Measurements from ENCODE around the gene EIF5A2.
A peak's percentile ranks its signal among the peaks of the same experiment; 100 is the strongest.
"Not testable (repeated sequence)": the region's sequence is repeated elsewhere in the genome, so short reads cannot be mapped to it uniquely, and the experiment has no call there.

The EIF5A2 gene

GRCh38 chr3:170908235-170909116, at the start of gene EIF5A2:
EIF5A2 (minus strand) TSS chr3:170908637; CDS start chr3:170907806, 831 bp downstream.
- peak; percentile 46 to 96 (median 89) for DNase-seq

- DNase-seq = no peak
Observed at GRCh38 chr3:170956647-170957046, 48.2 kb upstream of the EIF5A2 start.

- peak in 44 of 56 donors; percentile 8 to 71 (median 40) for DNase-seq
Observed at GRCh38 chr3:170953736-170954135, 45.3 kb upstream of the EIF5A2 start.

GRCh38 chr3:170953229-170953628, 44.8 kb upstream of the EIF5A2 start:
- DNase-seq = peak in 14 of 56 donors; percentile 5 to 49 (median 29)

GRCh38 chr3:170949211-170949610, 40.8 kb upstream of the EIF5A2 start:
- no peak for DNase-seq

GRCh38 chr3:170947018-170947769, 38.8 kb upstream of the EIF5A2 start:
- DNase-seq = no peak

GRCh38 chr3:170942011-170942410, 33.6 kb upstream of the EIF5A2 start:
- no peak for DNase-seq

- DNase-seq = no peak
Observed at GRCh38 chr3:170941551-170941950, 33.1 kb upstream of the EIF5A2 start.

GRCh38 chr3:170933039-170933438, 24.6 kb upstream of the EIF5A2 start:
- not testable (repeated sequence) for DNase-seq

- DNase-seq = not testable (repeated sequence)
Observed at GRCh38 chr3:170923553-170923952, 15.1 kb upstream of the EIF5A2 start.

DNA sequence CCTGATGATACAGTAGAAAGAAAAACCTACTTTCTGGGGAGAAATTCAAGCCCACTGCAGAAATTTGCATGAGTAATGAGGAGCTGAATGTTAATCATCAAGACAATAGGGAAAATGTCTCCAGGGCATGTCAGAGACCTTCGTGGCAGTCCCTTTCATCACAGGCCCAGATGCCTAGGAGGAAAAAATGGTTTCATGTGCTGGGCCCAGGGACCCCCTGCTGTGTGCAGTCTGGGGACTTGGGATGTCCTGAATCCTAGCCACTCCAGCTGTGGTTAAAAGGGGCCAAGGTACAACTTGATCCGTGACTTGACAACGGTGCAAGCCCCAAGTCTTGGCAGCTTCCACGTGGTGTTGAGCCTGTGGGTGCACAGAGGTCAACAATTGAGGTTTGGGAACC, 10.3 kb upstream of the EIF5A2 start:
- no peak for DNase-seq

DNA sequence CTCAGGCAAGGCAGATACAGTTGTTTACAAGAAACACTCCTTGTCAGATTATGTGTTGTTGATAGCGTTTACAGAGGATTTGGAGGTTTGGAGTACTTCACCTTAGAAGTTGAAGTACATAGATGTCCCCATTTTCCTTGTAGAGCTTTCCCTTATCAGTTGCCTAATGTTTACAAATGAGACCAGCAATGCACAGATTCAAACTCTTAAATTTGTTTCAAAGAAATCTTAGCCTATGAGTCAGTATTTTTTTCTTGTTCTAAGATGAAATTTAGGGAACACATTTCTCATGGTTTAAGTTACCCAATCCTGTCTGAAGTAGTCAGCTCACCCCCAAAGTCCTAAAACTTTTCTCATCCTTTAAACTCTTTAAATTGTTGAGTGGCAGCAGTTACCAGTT, 6.3 kb upstream of the EIF5A2 start:
- no peak for DNase-seq

- no peak for DNase-seq
Observed at GRCh38 chr3:170914212-170914611, 5.8 kb upstream of the EIF5A2 start.

GRCh38 chr3:170911051-170911450, 2.6 kb upstream of the EIF5A2 start:
- DNase-seq = no peak

- no peak for DNase-seq
Observed at GRCh38 chr3:170910542-170910941, 2.1 kb upstream of the EIF5A2 start.

DNA sequence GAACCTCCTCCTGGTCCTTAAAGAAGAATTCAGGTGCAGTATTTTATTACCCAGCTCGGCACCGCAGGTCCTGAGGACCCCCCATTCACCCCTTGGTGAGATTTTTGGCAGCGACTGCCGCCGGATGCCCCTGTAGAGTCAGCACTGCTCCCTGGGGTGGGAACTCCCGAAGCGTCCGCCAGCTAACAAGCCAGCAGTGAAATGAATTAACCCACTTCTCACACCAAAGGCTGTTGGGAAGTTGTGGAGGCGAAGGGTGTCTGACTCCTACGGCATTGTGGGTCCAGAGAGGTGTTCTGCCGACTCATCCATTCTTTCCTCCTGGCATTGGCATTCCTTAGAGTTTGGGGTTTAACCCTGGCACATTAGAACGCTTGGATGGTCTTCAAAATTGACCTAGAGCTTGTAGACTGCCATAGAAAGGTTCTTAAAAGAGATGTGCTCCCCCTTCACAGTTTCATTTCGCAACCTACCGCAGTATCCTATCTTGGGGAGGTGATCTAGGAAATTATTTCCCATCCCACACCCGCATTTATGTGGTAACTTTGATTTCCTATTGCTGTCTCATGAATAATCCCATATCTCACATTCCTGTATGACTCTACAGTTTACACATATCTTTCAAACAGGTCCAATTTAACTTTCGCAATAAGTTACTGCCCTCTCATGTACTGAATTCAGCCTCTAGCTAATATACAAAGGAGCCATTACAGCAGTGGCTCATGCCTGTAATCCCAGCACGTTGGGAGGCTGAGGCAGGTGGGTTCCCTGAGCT, 879 bp upstream of the EIF5A2 start:
- no peak for DNase-seq

- peak in 4 of 56 donors; percentile 5 to 36 (median 11) for DNase-seq
Observed at GRCh38 chr3:170907637-170908234, 701 bp downstream of the EIF5A2 start.

DNA sequence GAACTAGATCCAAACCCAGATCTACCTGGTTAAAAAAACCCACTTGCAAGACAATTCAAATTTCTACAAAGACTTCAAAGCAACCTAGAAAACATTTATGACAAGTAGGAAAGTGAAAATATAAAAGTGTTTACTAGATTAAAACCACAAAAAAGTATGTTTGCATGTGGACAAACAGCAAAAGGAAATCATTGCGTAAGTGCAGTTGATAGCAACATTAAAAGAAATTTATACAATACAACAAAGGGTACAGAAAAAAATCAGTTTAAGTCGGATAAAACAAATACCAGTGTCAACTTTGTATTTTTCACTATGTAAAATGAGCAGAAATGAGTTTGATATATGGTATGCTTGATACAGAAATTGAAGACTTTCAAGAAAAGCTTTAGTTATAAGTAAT, 2.6 kb downstream of the EIF5A2 start:
- no peak for DNase-seq

- DNase-seq = no peak
Observed at GRCh38 chr3:170903123-170903522, 5.3 kb downstream of the EIF5A2 start.

DNA sequence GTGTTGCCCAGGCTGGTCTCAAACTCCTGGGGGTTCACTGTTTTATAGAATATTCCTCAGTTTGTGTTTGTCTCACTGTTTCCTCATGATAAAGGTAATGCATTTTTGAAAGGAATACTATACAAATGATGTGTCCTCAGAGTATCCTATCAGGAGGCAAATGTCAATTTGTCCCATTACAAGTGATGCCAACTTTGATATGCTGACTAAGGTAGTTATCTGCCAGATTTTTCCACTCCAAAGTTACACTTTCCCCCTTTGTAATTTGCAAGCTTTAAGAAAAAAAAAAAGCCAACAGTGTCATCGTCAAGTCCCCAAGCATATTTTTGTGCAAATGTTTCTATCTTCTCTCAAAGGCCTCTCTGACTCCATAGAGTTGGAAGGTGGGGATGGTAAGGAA, 9.0 kb downstream of the EIF5A2 start:
- DNase-seq = no peak

- no peak for DNase-seq
Observed at GRCh38 chr3:170897978-170898377, 10.5 kb downstream of the EIF5A2 start.

Data from nucleus accumbens (tissue), 56 donors.